NCI-H2171 (cell line): ENCODE results near the gene PKP4.
A peak's percentile ranks its signal among the peaks of the same experiment; 100 is the strongest.
"Not testable (repeated sequence)": the region's sequence is repeated elsewhere in the genome, so short reads cannot be mapped to it uniquely, and the experiment has no call there.

Experiments used
- DNase-seq: peaks from one replicate; lab custom pipeline; 2025; lab: John Stamatoyannopoulos, UW

PKP4 gene

GRCh38 chr2:158464426-158465281 is 7.9 kb downstream of the PKP4 start:
- DNase-seq = no peak

DNA sequence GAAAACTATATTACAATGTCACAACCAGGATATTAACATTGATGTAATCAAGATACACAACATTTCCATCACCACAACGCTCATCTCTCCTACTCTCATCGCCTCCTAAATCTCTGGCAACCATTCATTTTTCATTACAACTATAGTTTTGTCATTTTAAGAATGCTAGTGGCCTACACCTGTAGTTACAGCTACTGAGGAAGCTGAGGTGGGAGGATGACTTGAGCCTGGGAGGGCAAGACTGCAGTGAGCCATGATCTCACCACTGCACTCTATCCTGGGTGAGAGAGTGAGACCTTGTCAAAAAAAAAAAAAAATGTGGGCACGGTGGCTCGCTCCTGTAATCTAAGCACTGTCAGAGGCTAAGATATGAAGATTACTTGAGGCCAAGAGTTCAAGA is 10.5 kb downstream of the PKP4 start:
- DNase-seq = no peak

- DNase-seq = not testable (repeated sequence)
These were observed 16.1 kb downstream of the PKP4 start for GRCh38 chr2:158472829-158473228.

- DNase-seq = not testable (repeated sequence)
These were observed 16.5 kb downstream of the PKP4 start for GRCh38 chr2:158473300-158473699.

DNA sequence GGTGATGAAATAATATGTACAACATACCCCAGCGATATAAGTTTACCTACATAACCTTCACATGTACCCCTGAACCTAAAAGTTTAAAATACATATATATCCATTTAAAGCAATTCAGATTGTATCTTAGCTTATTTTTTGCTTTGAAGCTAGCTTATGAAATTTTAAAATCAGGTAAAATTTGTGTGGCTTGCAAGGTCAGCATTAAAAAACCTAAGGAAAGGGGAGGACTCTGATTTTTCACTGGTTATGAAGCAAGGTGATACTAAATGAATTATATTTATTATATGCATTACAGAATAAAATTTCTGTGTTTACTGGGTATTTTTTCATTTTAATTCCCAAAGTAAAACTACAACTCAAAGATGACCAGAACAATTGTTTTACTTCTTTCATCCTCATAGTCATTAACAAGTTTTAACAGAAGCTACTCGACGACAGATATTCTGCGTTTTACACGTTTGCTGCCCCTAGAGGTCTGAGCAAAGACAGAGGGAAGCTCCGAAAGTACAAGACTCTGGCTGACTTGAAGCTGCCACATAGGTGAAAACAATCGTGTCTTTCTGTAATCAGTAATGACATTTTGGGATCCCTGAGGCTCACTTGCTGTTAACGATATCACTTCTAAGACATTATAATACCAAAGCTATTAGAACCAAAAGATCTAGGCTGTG is 17.1 kb downstream of the PKP4 start:
- no peak for DNase-seq

GRCh38 chr2:158474526-158475011 is 17.8 kb downstream of the PKP4 start:
- not testable (repeated sequence) for DNase-seq

DNA sequence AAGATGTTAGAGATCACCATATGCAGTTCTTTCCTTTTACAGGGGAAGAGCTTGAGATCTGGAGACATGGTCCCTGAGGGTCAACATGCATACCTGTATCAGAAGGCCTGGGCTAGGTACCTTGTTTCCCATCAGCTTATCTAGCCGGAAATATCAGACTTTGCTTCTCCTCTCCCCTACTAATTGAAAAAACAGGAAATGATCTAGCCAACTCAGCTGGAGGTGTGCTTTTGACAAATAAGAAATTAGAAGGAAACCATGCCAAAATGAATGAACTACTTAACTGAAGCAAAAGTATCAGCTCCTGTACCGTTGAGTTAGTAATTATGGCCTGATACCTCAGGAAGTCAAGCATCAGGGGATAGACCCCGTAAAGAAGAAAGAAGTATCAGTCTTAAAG is 20.4 kb downstream of the PKP4 start:
- no peak for DNase-seq

- DNase-seq = no peak
These were observed 21.5 kb downstream of the PKP4 start for GRCh38 chr2:158478237-158478636.

DNA sequence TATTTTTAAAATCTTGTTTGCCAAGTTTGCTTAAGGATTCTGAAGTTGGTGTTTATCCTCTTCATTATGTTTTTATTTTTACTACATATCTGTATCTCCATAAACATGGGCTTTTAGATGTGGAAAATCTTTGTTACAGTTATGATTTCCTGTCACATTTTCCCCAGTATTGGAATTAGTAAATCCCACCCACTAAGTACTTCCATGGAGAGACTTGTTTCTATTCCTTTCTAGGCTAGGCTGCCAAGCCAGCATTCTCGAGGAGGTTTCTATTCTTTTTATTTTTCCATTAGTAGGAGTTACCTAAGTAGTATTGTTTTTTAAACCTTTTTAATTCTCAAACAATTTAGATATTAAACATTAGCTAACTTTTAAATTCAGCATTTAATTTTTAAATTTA is 22.1 kb downstream of the PKP4 start:
- DNase-seq = no peak

DNA sequence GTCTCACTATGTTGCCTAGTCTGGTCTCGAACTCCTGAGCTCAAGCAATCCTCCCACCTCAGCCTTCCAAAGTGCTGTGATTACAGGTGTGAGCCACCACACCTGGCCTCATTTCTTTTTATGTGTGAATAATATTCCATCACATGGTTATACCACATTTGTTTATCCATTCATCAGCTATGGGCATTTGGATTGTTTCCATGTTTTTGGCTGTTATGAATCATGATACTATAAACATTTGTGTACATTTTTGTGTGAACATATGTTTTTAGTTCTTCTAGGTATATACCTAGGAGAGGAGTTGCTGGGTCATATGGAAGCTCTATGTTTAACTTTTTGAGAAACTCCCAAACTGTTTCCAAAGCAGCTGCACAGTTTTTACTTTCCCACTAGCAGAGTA is 24.4 kb downstream of the PKP4 start:
- no peak for DNase-seq

DNA sequence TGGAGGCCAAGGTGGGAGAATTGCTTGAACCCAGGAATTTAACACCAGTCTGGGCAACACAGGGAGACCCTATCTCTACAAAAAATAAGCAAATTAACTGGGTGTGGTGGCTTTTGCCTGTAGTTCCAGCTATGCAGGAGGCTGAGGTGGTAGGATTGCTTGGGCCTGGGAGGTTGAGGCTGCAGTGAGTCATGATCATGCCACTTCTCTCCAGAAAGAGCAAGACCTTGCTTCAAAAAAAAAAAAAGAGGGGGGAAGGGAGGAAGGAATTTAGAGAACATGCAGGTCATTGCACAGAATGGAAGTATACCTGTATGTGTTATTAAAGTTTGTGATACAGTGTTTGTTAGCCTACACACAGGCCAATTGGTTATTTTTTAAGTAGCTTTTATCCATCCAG is 25.8 kb downstream of the PKP4 start:
- no peak for DNase-seq

GRCh38 chr2:158484892-158485556 is 28.3 kb downstream of the PKP4 start:
- DNase-seq = no peak

DNA sequence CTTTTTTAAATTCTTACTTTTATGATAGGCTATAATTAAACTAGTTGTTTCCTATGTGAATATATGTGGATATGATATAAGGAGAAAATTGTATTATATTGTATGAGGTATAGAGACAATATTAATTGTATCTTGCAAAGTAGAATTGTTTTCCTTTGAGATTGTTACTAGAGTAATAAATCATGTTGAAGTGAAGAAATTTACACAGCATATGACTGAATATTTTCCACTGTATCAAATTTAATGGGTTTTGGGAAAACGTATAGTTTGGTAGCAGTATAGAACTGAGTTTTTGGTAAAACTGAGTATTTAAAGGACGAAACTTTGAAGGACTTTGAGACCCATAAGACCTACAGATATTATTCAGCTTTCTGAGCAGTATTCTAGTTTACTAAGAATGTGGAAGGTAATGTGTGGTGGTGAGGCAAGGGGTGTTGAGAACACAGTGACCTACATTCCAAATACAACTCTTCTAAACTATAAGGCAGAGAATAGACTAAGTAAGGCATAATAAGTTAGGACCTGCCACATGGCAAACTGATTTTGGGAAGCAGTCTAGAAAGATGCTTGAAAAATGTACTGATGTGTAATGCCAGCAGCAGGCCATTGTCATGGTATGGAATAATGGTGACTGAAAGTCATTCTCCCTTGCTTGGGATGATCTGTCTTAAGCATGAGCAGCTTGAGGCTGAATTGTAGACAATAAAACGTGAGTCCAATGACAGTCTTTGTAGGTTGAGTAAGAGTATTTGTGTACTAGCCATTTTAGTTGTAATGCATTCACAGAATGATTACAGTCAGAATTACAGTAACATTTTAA is 29.6 kb downstream of the PKP4 start:
- DNase-seq = no peak

DNA sequence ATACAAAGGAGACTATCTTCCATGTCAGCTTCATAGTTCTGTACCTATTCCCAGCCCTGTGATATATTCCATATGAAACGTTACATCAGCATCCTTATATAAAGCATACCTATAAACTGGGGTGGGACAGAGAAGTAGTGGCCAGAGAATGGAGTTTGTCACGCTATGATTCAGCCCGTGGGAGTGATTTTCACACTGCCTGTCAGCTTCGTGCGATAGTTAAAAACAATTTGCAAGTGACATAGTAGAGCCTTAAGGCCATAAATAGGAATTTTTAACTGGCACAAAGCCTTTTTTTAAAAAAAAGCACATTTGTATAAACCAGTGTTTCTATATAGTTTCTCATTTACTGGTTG is 30.2 kb downstream of the PKP4 start:
- DNase-seq = no peak

- DNase-seq = no peak
These were observed 30.7 kb downstream of the PKP4 start for GRCh38 chr2:158487419-158487818.

DNA sequence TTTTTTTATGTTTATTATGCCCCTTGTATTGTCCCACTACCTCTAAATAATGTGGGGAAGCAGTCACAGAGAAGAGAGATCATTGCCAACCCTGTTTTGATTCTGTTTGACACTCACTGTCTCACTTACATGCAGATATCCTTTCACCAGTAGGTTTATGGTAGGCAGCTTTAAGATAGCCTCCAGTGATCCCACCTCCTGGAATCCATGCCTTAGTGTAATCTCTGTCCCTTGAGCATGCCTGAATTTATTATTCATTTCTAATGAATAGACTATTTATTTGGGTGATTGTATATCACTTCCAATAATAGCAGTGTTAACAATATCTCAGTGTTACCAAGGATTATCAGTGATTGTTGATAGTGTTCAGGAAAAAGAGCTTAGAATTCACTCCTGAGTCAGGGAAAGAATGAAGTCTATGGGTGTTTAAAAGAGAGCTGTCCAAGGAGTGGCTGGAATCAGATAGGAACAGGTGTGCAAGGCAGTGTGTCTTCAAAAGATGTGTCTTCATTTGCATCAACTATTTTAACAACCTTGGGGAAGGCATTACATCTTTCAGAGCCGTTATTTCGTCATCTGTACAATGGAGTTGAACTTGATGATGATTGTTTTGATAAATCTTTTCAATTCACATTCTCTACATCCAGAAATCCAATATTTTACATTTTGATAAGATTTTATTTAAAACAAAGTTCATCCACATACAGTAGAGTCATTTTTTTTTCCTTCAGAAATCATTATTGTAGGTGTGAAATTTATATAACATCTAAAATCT is 31.9 kb downstream of the PKP4 start:
- no peak for DNase-seq

DNA sequence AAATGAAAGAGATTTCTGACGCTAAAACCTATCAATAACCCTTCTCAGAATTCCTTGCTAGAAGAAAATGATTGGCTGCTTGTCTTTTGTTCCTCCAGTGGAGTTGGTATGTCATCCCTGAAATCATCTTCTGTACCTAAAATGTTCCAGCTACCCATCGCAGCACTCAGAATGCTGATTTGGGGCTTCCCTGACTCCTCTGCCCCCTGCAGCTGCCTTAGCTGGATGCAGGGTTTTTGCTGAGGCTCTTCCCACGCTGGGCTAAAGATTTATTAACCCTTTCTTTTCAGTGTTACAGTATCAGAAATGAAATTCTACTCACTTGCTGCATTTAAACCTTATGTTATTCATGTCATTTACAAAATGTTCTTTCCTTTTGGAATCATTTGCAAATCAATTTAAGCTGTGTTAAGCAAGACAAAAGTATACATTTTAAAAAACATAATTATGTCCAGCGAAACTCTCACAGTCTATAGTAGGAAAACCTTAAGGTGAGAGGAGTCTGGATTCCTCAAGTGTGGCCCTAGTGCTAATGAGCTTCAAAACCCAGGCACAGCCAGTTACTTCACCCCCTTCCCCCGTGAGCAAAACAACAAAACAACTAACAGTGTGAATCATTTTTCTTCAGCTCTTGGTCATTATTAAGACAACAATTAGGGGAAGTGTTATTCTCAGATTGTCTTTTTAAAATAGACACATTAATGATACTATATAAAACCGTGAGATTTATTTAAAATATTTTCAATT is 32.8 kb downstream of the PKP4 start:
- DNase-seq = no peak

DNA sequence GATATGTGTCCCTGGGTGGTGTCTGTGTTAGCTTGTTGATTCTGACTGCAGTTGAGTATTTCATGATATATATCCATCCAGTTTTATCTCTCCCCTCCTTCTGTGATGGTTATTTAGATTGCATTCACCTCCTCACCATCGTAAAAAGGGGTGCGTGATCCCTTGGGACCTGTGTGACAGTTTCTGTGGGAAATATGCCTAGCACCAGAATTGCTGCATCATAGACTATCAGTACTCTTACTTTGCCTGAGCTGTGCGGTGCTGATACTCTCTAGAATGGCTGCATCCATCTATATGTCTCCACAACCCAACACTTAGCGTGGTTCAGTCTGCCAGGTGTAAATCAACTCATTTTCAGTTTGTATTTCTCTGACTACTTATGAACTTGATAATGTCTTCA is 34.3 kb downstream of the PKP4 start:
- no peak for DNase-seq

DNA sequence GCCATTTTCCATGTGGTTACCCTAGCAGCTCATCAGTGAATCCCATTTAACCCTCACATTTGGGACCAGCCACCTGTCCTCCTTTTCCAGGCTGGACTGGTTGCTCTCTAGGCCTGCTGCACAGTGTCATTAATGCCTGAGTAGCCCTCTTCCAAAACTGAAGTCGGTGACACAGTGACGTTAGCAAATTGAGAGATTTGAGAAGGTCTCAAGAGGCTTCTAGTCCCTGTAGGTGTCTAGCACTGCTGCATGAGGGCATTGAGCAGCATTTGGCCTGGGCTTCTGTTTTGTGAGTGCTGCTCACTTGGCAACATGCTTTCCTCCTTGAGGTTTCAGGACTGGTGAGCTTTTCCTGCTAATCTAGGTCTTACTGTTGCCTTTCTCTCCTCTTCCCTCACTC is 36.7 kb downstream of the PKP4 start:
- DNase-seq = peak; percentile 53

DNA sequence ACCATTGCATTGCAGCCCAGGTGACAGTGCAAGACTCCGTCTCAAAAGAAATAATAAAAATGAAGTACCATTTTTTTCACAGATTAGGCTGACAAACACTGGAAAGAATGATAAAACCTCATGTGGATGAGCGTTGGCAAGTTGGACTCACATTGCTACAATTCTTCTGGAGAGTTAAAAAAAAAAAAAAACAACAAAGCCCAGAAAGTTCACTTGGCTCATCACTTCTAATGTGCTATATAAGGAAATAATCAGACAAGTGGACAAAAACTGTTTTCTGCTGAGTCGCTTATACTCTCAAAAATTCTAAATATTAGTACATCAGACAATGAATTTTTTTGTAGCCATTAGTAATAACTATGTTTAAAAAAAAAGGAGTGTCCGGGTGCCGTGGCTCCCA is 38.4 kb downstream of the PKP4 start:
- no peak for DNase-seq

DNA sequence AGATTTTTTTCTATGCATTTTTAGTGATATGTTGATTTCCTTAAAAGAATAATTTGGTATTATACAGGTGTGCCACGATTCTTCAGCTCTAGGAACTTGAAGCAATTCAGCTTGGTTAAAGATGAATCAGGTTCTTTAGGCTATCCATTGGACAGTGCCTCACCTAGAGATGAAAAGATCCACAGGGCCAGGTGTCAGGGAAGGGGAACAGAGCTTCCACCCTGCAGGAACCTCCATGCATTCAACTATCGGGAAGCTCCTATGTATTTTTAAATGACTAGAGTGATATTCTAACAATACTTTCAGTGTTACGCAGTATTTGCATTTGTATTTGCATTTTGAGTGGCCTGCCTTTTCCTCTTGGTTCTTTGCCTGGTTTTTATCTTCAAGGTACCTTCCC is 40.2 kb downstream of the PKP4 start:
- no peak for DNase-seq
